HepG2 (cell line): Measurements from ENCODE around the gene PCYT2. TPM values are rescaled to one million over a fixed set of nuclear protein-coding genes. Genes with fewer than 3 reads are reported as not detected.

ENCODE experiments used
- CAMTA2 ChIP-seq: sonication (generic); formaldehyde crosslinking; IDR thresholded peaks from 2 replicates; pipeline ENCODE4 v1.4.0; 2020; ENCODE audit warnings: mild to moderate bottlenecking, missing genetic modification reagents, borderline replicate concordance
- HNF4G ChIP-seq, 2 experiments: sonication (generic) in 1 of 2; formaldehyde crosslinking in 1 of 2; IDR thresholded peaks; 2 replicates each; pipeline versions ENCODE4 v1.4.0 to v1.6.1; 2011 to 2020; ENCODE audit warnings: borderline replicate concordance in 2 of 2, low read depth in 2 of 2, mild to moderate bottlenecking in 2 of 2, low read length in 1 of 2, missing genetic modification reagents in 1 of 2, moderate library complexity in 1 of 2
- HNRNPL ChIP-seq: fragments of 200-400 bp; formaldehyde crosslinking; IDR thresholded peaks from 2 replicates; pipeline ENCODE4 v1.6.1; 2017; ENCODE audit warnings: mild to moderate bottlenecking, low read depth, low read length
- KDM2A ChIP-seq: sonication (generic); formaldehyde crosslinking; IDR thresholded peaks from 2 replicates; pipeline ENCODE4 v1.4.0; 2020; ENCODE audit warnings: low read depth, missing genetic modification reagents, borderline replicate concordance
- KDM5A ChIP-seq: fragments of 200-600 bp; sonication (generic); IDR thresholded peaks from 2 replicates; pipeline ENCODE4 v1.7.0; 2018; ENCODE audit warnings: antibody characterized with exemption, mild to moderate bottlenecking, low read length, borderline replicate concordance
- LCORL ChIP-seq, 2 experiments: fragments of 450-650 bp in 1 of 2; sonication (generic) in 1 of 2; formaldehyde crosslinking in 1 of 2; IDR thresholded peaks; 2 replicates each; pipeline versions ENCODE4 v1.5.0 to v1.6.1; 2017 to 2020; ENCODE audit warnings: antibody characterized with exemption in 1 of 2, missing genetic modification reagents in 1 of 2
- PBX2 ChIP-seq: IDR thresholded peaks from 2 replicates; pipeline ENCODE4 v1.6.1; 2016; ENCODE audit warnings: control low read depth
- RBFOX2 ChIP-seq: fragments of 200-400 bp; formaldehyde crosslinking; IDR thresholded peaks from 2 replicates; pipeline ENCODE4 v1.6.1; 2017; ENCODE audit warnings: low read depth, mild to moderate bottlenecking, low read length
- RNF2 ChIP-seq: fragments of 450-650 bp; conservative IDR thresholded peaks from 2 replicates; pipeline ENCODE4 v1.6.1; 2016; ENCODE audit warnings: low read depth
- SIX1 ChIP-seq: sonication (generic); formaldehyde crosslinking; IDR thresholded peaks from 2 replicates; pipeline ENCODE4 v1.4.0; 2020; ENCODE audit warnings: missing genetic modification reagents, borderline replicate concordance
- SP1 ChIP-seq, 2 experiments: fragments of 450-650 bp in 1 of 2; sonication (generic) in 1 of 2; formaldehyde crosslinking in 1 of 2; IDR thresholded peaks; 2 replicates each; pipeline versions ENCODE4 v1.4.0 to v1.6.1; 2016 to 2020; ENCODE audit warnings: missing genetic modification reagents in 1 of 2
- SP5 ChIP-seq: IDR thresholded peaks from 2 replicates; pipeline ENCODE4 v1.6.1; 2016; ENCODE audit warnings: low read depth, borderline replicate concordance
- TFAP4 ChIP-seq: sonication (generic); IDR thresholded peaks from 2 replicates; pipeline ENCODE4 v1.6.1; 2016; ENCODE audit warnings: low read depth, borderline replicate concordance
- THRA ChIP-seq: sonication (generic); formaldehyde crosslinking; IDR thresholded peaks from 2 replicates; pipeline ENCODE4 v1.4.0; 2020; ENCODE audit warnings: missing genetic modification reagents, borderline replicate concordance
- ZBTB26 ChIP-seq: IDR thresholded peaks from 2 replicates; pipeline ENCODE4 v1.6.1; 2016; ENCODE audit warnings: missing compliant biosample characterization, missing genetic modification reagents, borderline replicate concordance
- ZBTB7B ChIP-seq: sonication (generic); formaldehyde crosslinking; IDR thresholded peaks from 2 replicates; pipeline ENCODE4 v1.4.0; 2020; ENCODE audit warnings: missing genetic modification reagents
- ZNF20 ChIP-seq: sonication (generic); formaldehyde crosslinking; IDR thresholded peaks from 2 replicates; pipeline ENCODE4 v1.4.0; 2020; ENCODE audit warnings: mild to moderate bottlenecking, moderate library complexity, missing genetic modification reagents
- ZNF274 ChIP-seq: sonication (generic); formaldehyde crosslinking; IDR thresholded peaks from 2 replicates; pipeline ENCODE4 v1.5.1; 2020; ENCODE audit warnings: mild to moderate bottlenecking, missing genetic modification reagents
- ZNF501 ChIP-seq: sonication (generic); formaldehyde crosslinking; IDR thresholded peaks from 2 replicates; pipeline ENCODE4 v1.5.1; 2020; ENCODE audit warnings: mild to moderate bottlenecking, moderate library complexity, missing genetic modification reagents
- ZNF569 ChIP-seq: sonication (generic); formaldehyde crosslinking; IDR thresholded peaks from 2 replicates; pipeline ENCODE4 v1.5.0; 2020; ENCODE audit warnings: mild to moderate bottlenecking, missing genetic modification reagents, moderate library complexity, borderline replicate concordance
- ZNF616 ChIP-seq: sonication (generic); formaldehyde crosslinking; IDR thresholded peaks from 2 replicates; pipeline ENCODE4 v1.5.0; 2020; ENCODE audit warnings: low read depth, mild to moderate bottlenecking, missing genetic modification reagents
- ZNF704 ChIP-seq: sonication (generic); formaldehyde crosslinking; IDR thresholded peaks from 2 replicates; pipeline ENCODE4 v1.8.1; 2023; ENCODE audit warnings: mild to moderate bottlenecking, inconsistent platforms, moderate library complexity, missing genetic modification reagents, borderline replicate concordance
- ZNF816 ChIP-seq: sonication (generic); formaldehyde crosslinking; IDR thresholded peaks from 2 replicates; pipeline ENCODE4 v1.8.0; 2022; ENCODE audit warnings: missing genetic modification reagents, mild to moderate bottlenecking, borderline replicate concordance
- polyA plus RNA-seq, 8 experiments: library from polyadenylated mRNA; depleted of rRNA in 3 of 8; stranded (reverse) in 7 of 8; unstranded in 1 of 8; fragments of >200 nt; fragmentation: Illumina TruSeq in 4 of 8; extraction: Trizol in 4 of 8; gene quantifications; 2 replicates each; pipeline versions ENCODE4 v1.2.1 to v1.2.3, GENCODE V29; 2011 to 2016; ENCODE audit warnings: low read depth in 4 of 8, missing spikeins in 1 of 8, mixed read lengths in 1 of 8; ENCODE audit not compliant: insufficient read depth in 1 of 8
- total RNA-seq, 5 experiments: library from RNA; depleted of rRNA; stranded (reverse); fragments of >200 nt; fragmentation: Illumina TruSeq; extraction: Trizol; gene quantifications; 2 replicates each; pipeline ENCODE4 v1.2.3, GENCODE V29; 2016; ENCODE audit warnings: low read depth in 1 of 5

Gene PCYT2
- total and polyA plus RNA-seq, 2 of the 13 experiments (the other 11 are each of a cell fraction or from before 2014, with no cell fraction given) = 147 to 297 TPM

- TF ChIP-seq RBFOX2 (peak; percentile 79), LCORL (IDR thresholded peaks at IDR 0.05) (no peak), LCORL (CRISPR knock-in tag; IDR thresholded peaks at IDR 0.05) (no peak), TFAP4 (peak; percentile 73; the same call in 1 of the 2 replicates), RNF2 (no peak), ZBTB7B (CRISPR knock-in tag) (no peak), ZNF501 (CRISPR knock-in tag) (peak; percentile 14), KDM5A (peak; percentile 63; the same call in 1 of the 2 replicates), PBX2 (CRISPR knock-in tag) (no peak), HNF4G (IDR thresholded peaks at IDR 0.05; ENCODE audit: borderline replicate concordance, low read depth, low read length) (no peak), HNF4G (CRISPR knock-in tag; IDR thresholded peaks at IDR 0.05; ENCODE audit: borderline replicate concordance, low read depth) (no peak), ZNF816 (CRISPR knock-in tag) (0 out of 2 replicates have a peak, but pooled peaks have one; percentile 22), HNRNPL (0 out of 2 replicates have a peak, but pooled peaks have one; percentile 21), SIX1 (CRISPR knock-in tag) (no peak), SP5 (CRISPR knock-in tag) (peak; percentile 62; the same call in 1 of the 2 replicates), ZNF20 (no peak), KDM2A (CRISPR knock-in tag) (peak; percentile 87), ZNF616 (CRISPR knock-in tag) (no peak), ZNF274 (0 out of 2 replicates have a peak, but pooled peaks have one; percentile 49), CAMTA2 (CRISPR knock-in tag) (no peak), THRA (CRISPR knock-in tag) (no peak), SP1 (IDR thresholded peaks at IDR 0.05) (no peak), SP1 (CRISPR knock-in tag; IDR thresholded peaks at IDR 0.05) (peak; percentile 87), ZBTB26 (CRISPR knock-in tag) (no peak), ZNF569 (CRISPR knock-in tag) (no peak), ZNF704 (CRISPR knock-in tag) (no peak)
These were observed at the start of gene PCYT2 (continued) for GRCh38 chr17:81911277-81911961.
